Omental fat pad (tissue), 4 donors: ENCODE data around the gene FAM13A. TPM values are rescaled to one million over a fixed set of nuclear protein-coding genes. Genes with fewer than 3 reads are reported as not detected.

Source experiments
- ATAC-seq: fragments of 150-250 bp; one replicate; pipeline ENCODE4 v1.9.1; 2016; ENCODE audit warnings: mild to moderate bottlenecking, moderate library complexity; ENCODE audit not compliant: low FRiP score
- DNase-seq: peaks from one replicate; pipeline ENCODE4 v3.0.0-alpha.2; 2019; ENCODE audit warnings: low spot score
- CTCF ChIP-seq, 3 donors: fragments of 450-650 bp; IDR thresholded peaks; one replicate each; pipeline ENCODE4 v1.5.1; 2016 to 2017; ENCODE audit warnings: antibody characterized with exemption in 3 of 3, mild to moderate bottlenecking in 3 of 3, moderate library complexity in 2 of 3
- total RNA-seq, 4 donors: library from RNA; depleted of rRNA; stranded (reverse); fragments of >200 nt; gene quantifications; one replicate each; pipeline ENCODE4 v1.1.0, GENCODE V29; 2016

FAM13A gene
- total RNA-seq, 4 donors from 2014 or later = 48.5 to 84.2 (median 51.2) TPM

DNA sequence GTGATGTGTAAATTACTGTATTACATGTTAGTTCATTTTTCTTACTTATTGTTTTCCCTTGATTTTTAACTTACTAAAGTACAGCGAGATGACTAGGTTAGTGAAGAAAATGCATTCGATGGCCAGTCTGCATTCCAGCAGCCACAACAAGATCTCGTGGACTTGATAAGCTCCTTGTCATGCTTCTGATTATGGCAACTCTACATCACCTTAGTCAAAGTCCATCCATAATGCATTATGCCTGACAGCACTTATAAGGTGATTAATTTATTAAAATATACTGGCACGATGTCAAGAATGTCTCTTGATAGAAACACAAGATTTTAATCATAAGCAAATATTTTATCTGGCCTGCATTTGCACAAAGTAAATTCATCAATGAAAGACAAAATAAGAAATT, 249.5 kb downstream of the FAM13A start:
- TF ChIP-seq CTCF (IDR thresholded peaks at IDR 0.05) = no peak
- no peak for DNase-seq
- ATAC-seq = no peak

DNA sequence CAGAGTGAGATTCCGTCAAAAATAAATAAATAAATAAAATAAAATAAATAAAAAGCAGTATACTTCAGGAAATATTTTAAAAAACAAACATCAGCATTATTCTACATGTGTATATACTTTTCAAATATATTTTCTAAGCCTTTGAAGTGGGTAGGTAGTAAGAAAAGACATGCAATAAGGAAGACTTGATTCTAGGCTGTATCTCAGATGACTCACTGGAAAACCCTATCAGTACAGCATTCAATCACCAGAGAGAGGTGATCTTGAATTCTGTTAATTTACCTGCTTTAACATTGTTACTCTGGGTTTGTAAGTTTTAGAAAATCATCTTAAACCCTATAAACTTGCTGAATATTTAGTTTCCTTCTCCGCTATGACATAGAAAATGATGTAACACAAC, 252.8 kb downstream of the FAM13A start:
- TF ChIP-seq CTCF (IDR thresholded peaks at IDR 0.05) = no peak
- DNase-seq (no peak), ATAC-seq (no peak)

DNA sequence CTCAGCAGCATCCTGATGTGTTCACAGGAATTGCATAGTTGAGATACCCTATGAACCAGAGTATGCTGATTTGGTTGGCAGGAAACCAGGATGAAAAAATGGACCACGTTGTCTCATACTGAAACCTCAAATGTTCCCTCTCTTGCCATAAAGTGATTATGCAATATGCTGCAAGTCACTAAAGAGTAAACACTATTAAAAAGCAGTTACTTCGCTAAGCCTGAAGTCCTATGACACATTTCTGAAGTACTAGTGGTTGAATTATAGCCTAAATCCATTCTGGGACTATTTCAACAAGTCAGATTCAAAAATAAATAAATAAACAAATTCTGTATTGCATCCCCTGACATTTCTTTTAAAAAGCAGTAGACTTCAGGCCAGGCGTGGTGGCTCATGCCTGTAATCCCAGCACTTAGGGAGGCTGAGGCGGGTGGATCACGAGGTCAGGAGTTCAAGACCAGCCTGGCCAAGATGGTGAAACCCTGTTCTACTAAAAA, 253.3 kb downstream of the FAM13A start:
- no peak for TF ChIP-seq CTCF (IDR thresholded peaks at IDR 0.05)
- ATAC-seq (peak; percentile 59), DNase-seq (no peak)

DNA sequence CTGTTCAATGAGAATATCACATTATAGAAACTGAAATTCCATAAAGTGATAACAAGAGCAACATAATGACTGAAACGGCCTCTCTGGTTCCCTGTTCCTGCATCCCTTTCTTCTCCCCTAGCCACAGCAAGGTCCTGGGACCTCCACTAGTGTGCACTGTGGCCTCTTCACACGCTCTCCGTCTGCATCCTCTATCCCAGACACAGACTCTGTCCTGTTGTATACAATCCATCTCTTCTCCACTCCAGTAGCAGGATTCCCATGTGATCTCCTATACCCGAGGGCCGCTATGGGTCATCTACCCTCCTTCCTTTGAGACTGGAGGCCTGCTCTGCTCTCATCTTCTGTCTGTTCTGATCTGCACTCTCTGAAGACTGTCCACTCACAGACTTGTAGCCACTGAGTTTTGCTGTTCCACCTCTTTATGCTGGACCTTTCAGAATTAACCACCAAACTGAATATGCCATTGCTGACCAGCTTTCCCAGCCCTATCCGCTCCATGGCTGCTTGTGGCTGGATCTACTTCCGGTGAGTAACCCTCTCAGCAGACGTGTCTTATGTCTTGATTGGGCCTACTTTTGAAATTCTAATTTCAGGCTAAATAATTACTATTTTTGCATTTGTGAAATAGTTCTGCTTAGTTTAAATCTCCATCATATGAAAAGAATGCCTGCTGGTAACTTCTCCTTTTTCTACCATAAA, 254.2 kb downstream of the FAM13A start:
- no peak for DNase-seq
- no peak for TF ChIP-seq CTCF (IDR thresholded peaks at IDR 0.05)
- no peak for ATAC-seq

DNA sequence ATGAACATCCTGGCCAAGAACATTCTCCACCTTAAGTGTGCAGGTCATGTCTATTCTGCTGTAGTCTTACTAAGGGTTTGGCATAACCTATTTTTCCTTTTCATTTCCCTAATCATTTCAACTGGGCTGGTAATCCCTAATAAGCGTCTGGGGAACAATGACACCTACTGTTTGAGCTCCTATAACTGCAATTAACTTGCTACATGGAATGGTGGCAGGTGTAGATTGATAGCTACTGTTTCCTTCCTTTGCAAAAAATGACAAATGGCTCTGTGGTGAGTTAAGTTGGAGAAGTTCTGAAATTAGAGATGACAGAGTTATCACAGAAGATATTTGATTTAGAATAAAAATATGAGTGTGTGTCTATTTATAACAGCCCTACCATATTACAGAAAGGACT, 254.8 kb downstream of the FAM13A start:
- no peak for TF ChIP-seq CTCF (IDR thresholded peaks at IDR 0.05)
- DNase-seq (no peak), ATAC-seq (no peak)

GRCh38 chr4:88799900-88800299, 257.1 kb downstream of the FAM13A start:
- DNase-seq (no peak), ATAC-seq (no peak)
- TF ChIP-seq CTCF (IDR thresholded peaks at IDR 0.05) = no peak

DNA sequence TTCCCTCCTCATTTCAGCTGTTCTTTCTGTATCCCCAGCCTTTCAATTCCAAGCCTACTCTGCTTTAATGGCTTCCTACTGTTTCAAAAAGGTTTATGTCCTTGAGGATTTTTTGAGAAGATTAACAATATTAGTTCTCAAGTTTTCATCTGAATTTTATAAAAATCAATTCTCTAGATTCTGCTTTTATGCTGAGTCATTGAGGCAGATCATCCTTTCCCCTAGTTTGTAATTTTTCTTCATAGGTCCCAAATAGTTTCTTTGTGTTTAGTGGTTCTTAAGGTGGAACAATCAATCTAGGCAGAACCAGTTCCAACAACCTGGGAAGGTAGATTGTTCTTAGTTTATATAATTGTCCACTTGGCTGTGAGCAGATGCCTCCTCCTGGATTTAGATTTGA, 259.3 kb downstream of the FAM13A start:
- no peak for TF ChIP-seq CTCF (IDR thresholded peaks at IDR 0.05)
- no peak for ATAC-seq
- no peak for DNase-seq
